GM20000 (cell line): ENCODE measurements around the gene SGCD.

ENCODE experiments used
- DNase-seq: peaks from one replicate; pipeline ENCODE4 v3.0.0; 2012; ENCODE audit warnings: low spot score
- TF ChIP-seq, protein P1 (sequence below): IDR thresholded peaks from 2 replicates; pipeline ENCODE4 v1.5.1; 2012; ENCODE audit warnings: mild to moderate bottlenecking, control low read depth; ENCODE audit errors: extremely low read depth, missing control alignments

SGCD gene

DNA sequence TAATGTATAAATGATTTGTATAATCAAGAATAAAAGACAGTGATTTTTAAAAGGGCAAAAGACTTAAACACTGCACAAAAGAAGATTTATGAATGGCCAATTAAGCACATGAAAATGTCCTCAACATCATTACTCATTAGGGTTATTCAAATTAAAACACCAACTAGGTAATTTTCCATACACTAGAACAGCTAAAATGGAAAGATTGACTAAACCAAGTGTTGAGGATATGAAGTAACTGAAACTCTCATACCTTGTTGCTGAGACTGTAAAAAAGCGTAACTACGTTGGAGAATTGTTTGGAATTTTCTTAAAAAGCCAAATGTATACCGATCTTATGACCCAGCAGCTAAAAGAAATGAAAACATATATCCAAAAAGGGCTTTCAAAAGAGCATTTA is 144.9 kb downstream of the SGCD start:
- TF ChIP-seq, protein P1, sequence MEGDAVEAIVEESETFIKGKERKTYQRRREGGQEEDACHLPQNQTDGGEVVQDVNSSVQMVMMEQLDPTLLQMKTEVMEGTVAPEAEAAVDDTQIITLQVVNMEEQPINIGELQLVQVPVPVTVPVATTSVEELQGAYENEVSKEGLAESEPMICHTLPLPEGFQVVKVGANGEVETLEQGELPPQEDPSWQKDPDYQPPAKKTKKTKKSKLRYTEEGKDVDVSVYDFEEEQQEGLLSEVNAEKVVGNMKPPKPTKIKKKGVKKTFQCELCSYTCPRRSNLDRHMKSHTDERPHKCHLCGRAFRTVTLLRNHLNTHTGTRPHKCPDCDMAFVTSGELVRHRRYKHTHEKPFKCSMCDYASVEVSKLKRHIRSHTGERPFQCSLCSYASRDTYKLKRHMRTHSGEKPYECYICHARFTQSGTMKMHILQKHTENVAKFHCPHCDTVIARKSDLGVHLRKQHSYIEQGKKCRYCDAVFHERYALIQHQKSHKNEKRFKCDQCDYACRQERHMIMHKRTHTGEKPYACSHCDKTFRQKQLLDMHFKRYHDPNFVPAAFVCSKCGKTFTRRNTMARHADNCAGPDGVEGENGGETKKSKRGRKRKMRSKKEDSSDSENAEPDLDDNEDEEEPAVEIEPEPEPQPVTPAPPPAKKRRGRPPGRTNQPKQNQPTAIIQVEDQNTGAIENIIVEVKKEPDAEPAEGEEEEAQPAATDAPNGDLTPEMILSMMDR = no peak
- no peak for DNase-seq

DNA sequence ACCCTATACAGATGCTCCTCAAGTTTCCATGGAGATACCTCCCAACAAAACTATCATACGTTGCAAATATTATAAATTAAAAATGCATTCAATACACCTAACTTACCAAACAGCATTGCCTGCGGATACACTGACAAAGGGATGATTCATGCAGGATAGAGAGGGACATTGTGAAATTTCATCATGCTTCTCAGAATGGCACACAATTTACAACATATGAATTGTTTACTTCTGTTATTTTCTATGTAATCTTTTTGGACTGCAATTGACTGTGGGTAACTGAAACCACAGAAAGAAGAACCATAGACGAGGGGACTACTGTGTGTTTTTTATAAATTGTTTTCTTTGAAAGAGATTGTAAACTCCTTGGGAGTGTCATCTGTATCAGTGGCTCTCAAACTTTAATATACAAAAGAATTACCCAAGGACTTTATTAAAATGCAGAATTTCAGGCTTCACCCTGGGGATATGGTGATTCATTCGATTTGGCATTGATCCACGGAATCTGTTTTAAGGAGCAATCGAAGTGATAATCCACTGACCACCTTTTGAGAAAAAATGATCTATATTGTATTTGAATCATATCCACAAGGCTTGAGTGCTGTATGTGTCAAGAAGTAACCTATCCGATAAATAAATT is 146.4 kb downstream of the SGCD start:
- no peak for DNase-seq
- TF ChIP-seq, protein P1 = no peak

DNA sequence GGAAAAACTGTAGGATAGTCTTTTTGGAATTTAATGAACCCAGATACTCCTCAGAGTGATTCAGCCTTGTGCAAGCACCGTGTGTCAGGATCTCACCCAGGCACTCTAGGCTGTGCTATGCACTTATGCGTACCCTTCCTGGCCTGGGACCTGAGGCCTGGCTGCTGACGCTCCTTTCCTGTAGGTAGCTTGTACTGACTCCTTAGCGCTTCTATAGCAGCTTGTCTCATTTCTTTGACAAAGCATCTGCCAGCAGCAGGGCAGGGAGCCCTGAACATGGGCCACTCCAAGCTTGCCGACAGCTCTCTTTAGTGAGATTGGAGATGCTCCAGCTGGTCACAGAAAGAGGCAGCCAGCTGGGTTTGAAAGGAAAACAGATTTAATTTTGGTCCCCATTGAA is 147.3 kb downstream of the SGCD start:
- TF ChIP-seq, protein P1 = no peak
- DNase-seq = no peak

DNA sequence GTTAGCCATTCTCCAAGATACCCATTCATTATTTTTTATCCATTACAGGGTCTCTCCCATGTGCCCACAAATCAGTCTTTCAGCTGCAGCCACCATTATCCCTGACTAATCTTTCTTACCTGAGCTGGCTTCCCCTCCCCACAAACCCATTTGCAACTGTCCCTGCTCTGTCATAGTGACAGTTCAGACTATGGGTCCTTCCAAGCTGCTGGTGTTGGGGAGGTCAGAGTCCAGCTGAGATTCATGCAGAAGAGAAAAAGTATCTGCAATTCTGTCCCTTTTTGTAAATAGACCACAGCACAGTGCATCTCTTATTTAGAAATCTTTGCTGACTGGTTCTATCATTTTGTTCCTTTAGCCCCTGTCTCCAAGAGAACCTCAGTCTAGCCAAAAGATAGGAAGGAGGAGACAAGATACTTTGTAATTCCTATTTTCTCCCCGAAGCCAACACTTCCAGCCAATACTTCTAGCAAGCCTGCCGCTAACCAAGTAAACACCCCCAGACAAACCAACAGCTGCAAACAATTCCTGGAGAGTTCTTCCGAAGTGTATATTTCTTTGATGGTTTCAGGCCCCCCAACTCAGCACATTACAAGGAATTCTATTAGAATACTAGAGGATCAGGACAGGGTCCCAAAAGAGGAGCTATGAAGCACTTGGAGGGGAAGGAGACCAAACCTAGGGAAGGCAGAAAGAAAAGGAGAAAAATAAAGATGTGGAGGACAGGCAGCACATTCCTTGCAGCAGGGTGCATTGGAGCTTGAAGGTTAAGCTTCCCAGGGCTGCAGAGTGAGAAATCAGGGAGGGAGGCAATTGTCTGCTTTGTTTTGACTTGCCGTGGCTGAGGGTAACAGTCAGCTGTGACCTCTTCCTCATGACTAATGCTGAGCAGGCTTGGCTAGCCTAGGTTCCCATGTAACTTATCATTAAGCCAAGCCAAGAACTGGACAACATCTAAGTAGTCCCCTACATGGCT is 148.5 kb downstream of the SGCD start:
- no peak for DNase-seq
- TF ChIP-seq, protein P1 = no peak

DNA sequence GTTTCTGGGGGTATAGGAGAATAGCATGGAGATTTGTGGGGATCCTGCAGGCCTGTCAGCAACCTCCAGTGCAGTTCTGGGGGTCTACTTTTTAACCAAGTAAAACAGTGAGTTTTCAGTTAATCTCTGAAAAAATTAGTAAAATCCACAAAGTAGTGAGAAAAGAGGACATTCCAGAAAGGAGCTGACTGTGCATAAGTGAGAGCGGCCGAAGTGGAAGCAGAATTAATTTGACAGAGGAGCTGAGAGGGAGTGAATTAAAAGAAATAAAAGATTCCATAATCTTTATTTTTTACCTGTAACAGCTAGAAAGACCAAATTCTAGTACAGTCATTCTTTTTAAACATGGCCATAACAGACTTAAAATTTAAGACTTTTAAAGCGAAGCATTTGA is 149.2 kb downstream of the SGCD start:
- DNase-seq = no peak
- TF ChIP-seq, protein P1 = no peak

DNA sequence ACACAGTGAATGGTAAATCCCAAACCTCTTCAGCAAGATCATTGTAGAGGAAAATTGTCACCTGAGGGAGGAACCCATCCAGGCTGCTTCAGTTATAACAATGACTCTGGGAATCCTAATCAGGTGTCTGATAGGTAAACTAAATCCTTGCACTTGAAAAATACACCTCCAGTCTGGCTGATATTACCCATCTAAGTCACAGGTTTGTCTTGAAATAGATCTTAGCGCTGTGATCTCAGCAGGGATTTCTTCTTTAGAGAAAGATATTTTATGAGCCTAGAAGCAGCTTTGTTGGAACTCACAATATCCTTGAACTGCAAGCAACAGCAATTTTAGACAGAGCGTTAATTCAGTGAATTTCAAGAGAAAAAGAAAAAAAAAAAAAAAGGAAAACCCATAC is 149.7 kb downstream of the SGCD start:
- TF ChIP-seq, protein P1 = no peak

DNA sequence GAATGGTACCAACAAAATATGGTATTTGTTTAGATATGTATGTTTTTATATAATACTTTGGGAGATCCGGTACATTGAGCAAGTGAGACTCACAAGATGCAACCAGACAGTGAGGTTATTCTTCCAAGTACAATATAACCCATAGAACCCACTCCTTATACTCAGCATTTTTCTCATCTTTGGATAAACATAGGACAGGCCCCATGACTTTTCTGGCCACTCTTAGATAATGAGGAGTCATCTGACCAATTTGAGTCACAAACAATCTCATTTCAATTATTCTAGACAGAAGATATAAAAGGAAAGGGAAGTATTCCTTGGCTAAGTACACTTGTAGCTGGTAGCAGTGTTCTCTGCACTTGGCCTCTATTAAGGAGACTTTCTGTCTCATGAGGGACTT is 150.2 kb downstream of the SGCD start:
- DNase-seq = no peak
- TF ChIP-seq, protein P1 = no peak

More for the DNA sequence above, 149.7 kb downstream of the SGCD start:
- DNase-seq = no peak
